ENCODE results near the gene QPCTL. TPM values are rescaled to one million over a fixed set of nuclear protein-coding genes. Genes with fewer than 3 reads are reported as not detected.
"Not testable (repeated sequence)": the region's sequence is repeated elsewhere in the genome, so short reads cannot be mapped to it uniquely, and the experiment has no call there.

QPCTL gene
- total RNA-seq, 4 donors from 2014 or later, result 0.80 to 1.4 (median 0.97) TPM

- Histone ChIP-seq H3K4me3 (peak overlapping the region; percentile 50 to 62 (median 54)), H3K4me1 (peaks cover 4 to 16% of the 10 kb centered on the region in 2 donors), H3K27me3 (peaks cover 25 to 29% (median 27%) of the 10 kb centered on the region in 3 donors), H3K36me3 (peaks cover 0 to 19% of the 10 kb centered on the region in 2 donors), H3K9me3 (no peaks in the 10 kb centered on the region), H3K27ac (peak overlapping the region; percentile 65 to 82 (median 74))
- intact Hi-C loops (cut with DNase I; ENCODE audit: low total_unique reads) (loop anchor here (1.0 to 2.0 kb wide), 2 partner anchors 10 to 159 kb away; partner anchors contain the start of gene SNRPD2), in situ Hi-C loops (cut with MboI; ENCODE audit: low sequenced_read_pairs in 4 of 4) (no loop called here)
- peak; percentile 57 to 87 for DNase-seq
- ATAC-seq, result peak; percentile 97 to 99
- peak; percentile 94 to 99 (median 96) for TF ChIP-seq CTCF (IDR thresholded peaks at IDR 0.05 in 4 of 5, conservative IDR thresholded peaks at IDR 0.05 in 1 of 5)
- no peak for TF ChIP-seq POLR2A (IDR thresholded peaks at IDR 0.05)
Observed at GRCh38 chr19:45681391-45682015, 11.0 kb upstream of the QPCTL start.

GRCh38 chr19:45682117-45682516 lies 10.3 kb upstream of the QPCTL start:
- DNase-seq, result no peak
- intact Hi-C loops (cut with DNase I; ENCODE audit: low total_unique reads) (no loop called here), in situ Hi-C loops (cut with MboI; ENCODE audit: low sequenced_read_pairs in 4 of 4) (no loop called here)
- no peaks in the 10 kb centered on the region for H3K9me3 ChIP-seq
- H3K4me3 ChIP-seq, result peak overlapping the region in 2 of 4 donors; percentile 50 to 62
- TF ChIP-seq CTCF (IDR thresholded peaks at IDR 0.05 in 4 of 5, conservative IDR thresholded peaks at IDR 0.05 in 1 of 5), result no peak
- TF ChIP-seq POLR2A (IDR thresholded peaks at IDR 0.05), result no peak
- peaks cover 19 to 23% (median 21%) of the 10 kb centered on the region in 3 donors for H3K27me3 ChIP-seq
- H3K27ac ChIP-seq, result peak overlapping the region; percentile 65 to 82 (median 74)
- peak in 1 of 2 donors; percentile 7 for ATAC-seq
- H3K4me1 ChIP-seq, result peaks cover 4 to 12% of the 10 kb centered on the region in 2 donors
- H3K36me3 ChIP-seq, result peaks cover 0 to 25% of the 10 kb centered on the region in 2 donors

DNA sequence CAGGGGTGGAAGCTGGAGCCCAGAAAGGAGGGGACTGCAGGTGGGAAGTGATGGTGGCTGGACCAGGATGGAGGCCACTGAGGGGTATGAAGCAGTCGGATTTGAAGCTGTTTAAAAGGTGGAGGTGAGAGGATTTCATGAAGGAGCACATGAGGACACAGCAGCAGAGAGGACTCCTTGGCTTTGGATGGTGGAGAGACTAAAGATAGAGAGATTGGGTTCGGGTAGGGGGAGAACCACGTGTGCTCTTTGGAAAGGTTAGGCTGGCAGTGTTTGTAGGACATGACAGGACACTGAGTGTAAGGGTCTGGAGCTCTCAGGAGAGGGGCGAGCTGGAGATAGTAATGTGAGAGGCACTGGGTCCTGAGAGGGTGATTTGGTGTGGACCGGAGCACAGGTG lies 9.6 kb upstream of the QPCTL start:
- H3K27ac ChIP-seq, result no peak overlapping the region

DNA sequence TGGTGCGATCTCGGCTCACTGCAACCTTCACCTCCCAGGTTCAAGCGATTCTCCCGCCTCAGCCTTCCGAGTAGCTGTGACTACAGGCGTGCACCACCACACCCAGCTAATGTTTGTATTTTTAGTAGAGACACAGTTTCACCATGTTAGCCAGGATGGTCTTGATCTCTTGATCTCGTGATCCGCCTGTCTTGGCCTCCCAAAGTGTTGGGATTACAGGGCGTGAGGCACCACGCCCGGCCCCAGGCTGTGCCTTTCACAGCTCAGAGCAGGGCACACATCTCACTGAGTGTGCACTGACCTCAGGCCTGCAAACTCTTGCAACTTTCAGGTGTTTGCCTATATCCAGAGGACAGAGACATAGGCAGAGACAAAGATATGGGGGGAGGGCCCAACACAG lies 7.4 kb upstream of the QPCTL start:
- H3K36me3 ChIP-seq, result peaks cover 0 to 40% of the 10 kb centered on the region in 2 donors
- in situ Hi-C loops (cut with MboI; ENCODE audit: low sequenced_read_pairs in 4 of 4); H3K27ac ChIP-seq; H3K4me3 ChIP-seq; H3K4me1 ChIP-seq; ATAC-seq; H3K9me3 ChIP-seq; intact Hi-C loops (cut with DNase I; ENCODE audit: low total_unique reads); H3K27me3 ChIP-seq; DNase-seq: not testable (repeated sequence)

More for the DNA sequence above, 9.6 kb upstream of the QPCTL start:
- Histone ChIP-seq H3K36me3 (peaks cover 0 to 33% of the 10 kb centered on the region in 2 donors), H3K27me3 (peaks cover 11 to 15% (median 13%) of the 10 kb centered on the region in 3 donors), H3K4me3 (no peak overlapping the region), H3K9me3 (no peaks in the 10 kb centered on the region), H3K4me1 (peaks cover 4 to 9% of the 10 kb centered on the region in 2 donors)
- intact Hi-C loops (cut with DNase I; ENCODE audit: low total_unique reads), result no loop called here
- no peak for ATAC-seq
- in situ Hi-C loops (cut with MboI; ENCODE audit: low sequenced_read_pairs in 4 of 4), result no loop called here
- DNase-seq, result no peak
- TF ChIP-seq POLR2A (IDR thresholded peaks at IDR 0.05) (no peak), CTCF (IDR thresholded peaks at IDR 0.05 in 4 of 5, conservative IDR thresholded peaks at IDR 0.05 in 1 of 5) (no peak)

DNA sequence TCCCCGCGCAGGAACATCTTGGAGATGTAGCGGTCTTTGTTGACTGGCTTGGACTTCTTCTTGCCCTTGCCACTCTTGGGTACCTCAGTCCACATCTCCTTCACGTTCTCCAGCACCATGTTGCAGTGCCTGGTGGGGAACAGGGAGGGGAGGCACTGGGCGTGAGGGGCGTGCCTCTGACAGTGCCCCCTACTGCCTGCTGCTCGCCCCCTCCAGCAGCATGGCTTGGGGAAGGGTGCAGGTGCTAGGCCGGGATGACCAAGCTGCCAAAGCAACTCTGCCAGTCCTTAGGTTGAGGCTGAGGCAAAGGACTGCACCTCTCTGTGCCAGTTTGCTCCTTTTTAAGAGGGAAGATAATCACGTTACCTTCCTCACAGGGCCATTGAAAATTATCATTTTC lies 4.9 kb upstream of the QPCTL start:
- no peak for DNase-seq
- Histone ChIP-seq H3K4me3 (no peak overlapping the region), H3K27ac (no peak overlapping the region), H3K4me1 (peaks cover 6 to 8% of the 10 kb centered on the region in 2 donors), H3K27me3 (no peaks in the 10 kb centered on the region), H3K9me3 (no peaks in the 10 kb centered on the region), H3K36me3 (peaks cover 0 to 40% of the 10 kb centered on the region in 2 donors)
- in situ Hi-C loops (cut with MboI; ENCODE audit: low sequenced_read_pairs in 4 of 4) (no loop called here), intact Hi-C loops (cut with DNase I; ENCODE audit: low total_unique reads) (no loop called here)
- no peak for TF ChIP-seq POLR2A (IDR thresholded peaks at IDR 0.05)
- no peak for TF ChIP-seq CTCF (IDR thresholded peaks at IDR 0.05 in 4 of 5, conservative IDR thresholded peaks at IDR 0.05 in 1 of 5)
- no peak for ATAC-seq
